Activated CD8-positive, alpha-beta T cell treated with anti-CD3 and anti-CD28 coated beads for 36 hours (primary cell): ENCODE measurements around the gene PCCA. TPM values are rescaled to one million over a fixed set of nuclear protein-coding genes. Genes with fewer than 3 reads are reported as not detected.
A peak's percentile ranks its signal among the peaks of the same experiment; 100 is the strongest.

Experiments
- ATAC-seq: fragments of 200-7000 bp; cut with Tn5 transposase; one replicate; pipeline ENCODE4 v1.10.0; 2021; ENCODE audit warnings: mild to moderate bottlenecking, moderate library complexity
- CTCF ChIA-PET: fragments of 350-600 bp; sonication (Branson Sonifier 250); formaldehyde crosslinking; loops from one replicate; lab custom pipeline; 2021; ENCODE audit warnings: antibody characterized with exemption; lab: Charles Lee
- POLR2A ChIA-PET: fragments of 350-600 bp; sonication (Branson Sonifier 250); formaldehyde crosslinking; loops from one replicate; lab custom pipeline; 2021; ENCODE audit warnings: antibody characterized with exemption; lab: Charles Lee
- DNase-seq: peaks from one replicate; pipeline ENCODE4 v3.0.0-alpha.2; 2020
- H3K27ac Mint-ChIP-seq: one replicate; pipeline ENCODE4 v1.8.0; 2021; ENCODE audit warnings: mild to moderate bottlenecking, mixed read lengths
- H3K27me3 Mint-ChIP-seq: one replicate; pipeline ENCODE4 v1.8.0; 2021; ENCODE audit warnings: mixed read lengths
- H3K36me3 Mint-ChIP-seq: one replicate; pipeline ENCODE4 v1.8.0; 2021; ENCODE audit warnings: low read depth, mixed read lengths
- H3K4me1 Mint-ChIP-seq: one replicate; pipeline ENCODE4 v1.8.0; 2021; ENCODE audit warnings: low read depth, mixed read lengths
- H3K4me3 Mint-ChIP-seq: one replicate; pipeline ENCODE4 v1.8.0; 2021; ENCODE audit warnings: mild to moderate bottlenecking, moderate library complexity, mixed read lengths
- H3K9me3 Mint-ChIP-seq: one replicate; pipeline ENCODE4 v1.8.0; 2021; ENCODE audit warnings: mixed read lengths
- CTCF ChIP-seq: fragments of 200-600 bp; IDR thresholded peaks from one replicate; pipeline ENCODE4 v1.8.0; 2022; ENCODE audit warnings: antibody characterized with exemption, mild to moderate bottlenecking
- intact Hi-C: fragments of 100-400 bp; cut with micrococcal nuclease; formaldehyde crosslinking; loops from one replicate; pipeline ENCODE4 v1.10.0; 2022
- total RNA-seq, 2 experiments: library from RNA; stranded (reverse); gene quantifications; one replicate each; pipeline ENCODE4 v1.2.3, GENCODE V29; 2021

Gene PCCA
- total RNA-seq, 2 experiments from 2014 or later: 8.4 to 9.2 TPM

- intact Hi-C loops: loop anchor here (2.0 to 10.0 kb wide), 6 partner anchors 171 to 577 kb away; no protein-coding TSS in a partner anchor
- H3K27ac Mint-ChIP-seq: no peak overlapping the region
- peak; percentile 47 for ATAC-seq
- no peaks in the 10 kb centered on the region for H3K36me3 Mint-ChIP-seq
- POLR2A ChIA-PET: interaction anchor here (0.6 kb wide), 1 partner anchor 752 kb away, joined by 6 read pairs; no protein-coding TSS in a partner anchor
- H3K4me1 Mint-ChIP-seq: peaks cover 4% of the 10 kb centered on the region
- no peaks in the 10 kb centered on the region for H3K9me3 Mint-ChIP-seq
- TF ChIP-seq CTCF: peak; percentile 77
- DNase-seq: peak; percentile 21
- H3K4me3 Mint-ChIP-seq: no peak overlapping the region
- CTCF ChIA-PET: interaction anchor here (0.6 to 3.5 kb wide), 25 partner anchors 10 to 580 kb away, joined by 3 to 18 read pairs (median 5); partner anchors contain the start of genes PCCA and ZIC2
- H3K27me3 Mint-ChIP-seq: no peaks in the 10 kb centered on the region
Measured at GRCh38 chr13:100235311-100235901, 146.5 kb downstream of the PCCA start.

- intact Hi-C loops: no loop called here
- peaks cover 3% of the 10 kb centered on the region for H3K4me1 Mint-ChIP-seq
- TF ChIP-seq CTCF: no peak
- ChIA-PET CTCF (interaction anchor here (1.0 to 1.7 kb wide), 3 partner anchors 275 to 339 kb away, joined by 3 to 7 read pairs (median 3); no protein-coding TSS in a partner anchor), POLR2A (no interaction called here)
- no peaks in the 10 kb centered on the region for H3K36me3 Mint-ChIP-seq
- no peak overlapping the region for H3K27ac Mint-ChIP-seq
- H3K27me3 Mint-ChIP-seq: no peaks in the 10 kb centered on the region
- ATAC-seq: no peak
- DNase-seq: no peak
- H3K9me3 Mint-ChIP-seq: no peaks in the 10 kb centered on the region
- H3K4me3 Mint-ChIP-seq: no peak overlapping the region
Measured at GRCh38 chr13:100240109-100240779, 151.4 kb downstream of the PCCA start.

GRCh38 chr13:100244431-100244830 lies 155.5 kb downstream of the PCCA start:
- H3K4me3 Mint-ChIP-seq: no peak overlapping the region
- no peaks in the 10 kb centered on the region for H3K4me1 Mint-ChIP-seq
- intact Hi-C loops: no loop called here
- H3K9me3 Mint-ChIP-seq: peaks cover 9% of the 10 kb centered on the region
- TF ChIP-seq CTCF: no peak
- CTCF ChIA-PET: no interaction called here
- H3K36me3 Mint-ChIP-seq: peaks cover 8% of the 10 kb centered on the region
- H3K27ac Mint-ChIP-seq: no peak overlapping the region
- POLR2A ChIA-PET: no interaction called here
- ATAC-seq: no peak
- DNase-seq: no peak
- H3K27me3 Mint-ChIP-seq: no peaks in the 10 kb centered on the region

GRCh38 chr13:100245104-100245503 lies 156.2 kb downstream of the PCCA start:
- no peak overlapping the region for H3K4me3 Mint-ChIP-seq
- H3K27ac Mint-ChIP-seq: no peak overlapping the region
- no peak for TF ChIP-seq CTCF
- POLR2A ChIA-PET: no interaction called here
- intact Hi-C loops: no loop called here
- H3K27me3 Mint-ChIP-seq: no peaks in the 10 kb centered on the region
- DNase-seq: no peak
- peaks cover 8% of the 10 kb centered on the region for H3K36me3 Mint-ChIP-seq
- no peaks in the 10 kb centered on the region for H3K4me1 Mint-ChIP-seq
- CTCF ChIA-PET: no interaction called here
- H3K9me3 Mint-ChIP-seq: peaks cover 9% of the 10 kb centered on the region
- ATAC-seq: no peak

GRCh38 chr13:100247937-100248336 lies 159.0 kb downstream of the PCCA start:
- Mint-ChIP-seq H3K27me3 (no peaks in the 10 kb centered on the region), H3K27ac (no peak overlapping the region), H3K9me3 (peaks cover 9% of the 10 kb centered on the region), H3K4me3 (no peak overlapping the region), H3K36me3 (peaks cover 8% of the 10 kb centered on the region), H3K4me1 (no peaks in the 10 kb centered on the region)
- intact Hi-C loops: no loop called here
- DNase-seq (no peak), ATAC-seq (no peak)
- POLR2A ChIA-PET: no interaction called here
- CTCF ChIA-PET: interaction anchor here (1.0 to 1.2 kb wide), 2 partner anchors 347 to 592 kb away, joined by 3 read pairs; no protein-coding TSS in a partner anchor
- no peak for TF ChIP-seq CTCF
